ENCODE measurements around the gene OR6K2. TPM values are rescaled to one million over a fixed set of nuclear protein-coding genes. Genes with fewer than 3 reads are reported as not detected.
"Not testable (repeated sequence)": the region's sequence is repeated elsewhere in the genome, so short reads cannot be mapped to it uniquely, and the experiment has no call there.

Gene OR6K2
- total RNA-seq, 1 donor from 2014 or later = not detected

DNA sequence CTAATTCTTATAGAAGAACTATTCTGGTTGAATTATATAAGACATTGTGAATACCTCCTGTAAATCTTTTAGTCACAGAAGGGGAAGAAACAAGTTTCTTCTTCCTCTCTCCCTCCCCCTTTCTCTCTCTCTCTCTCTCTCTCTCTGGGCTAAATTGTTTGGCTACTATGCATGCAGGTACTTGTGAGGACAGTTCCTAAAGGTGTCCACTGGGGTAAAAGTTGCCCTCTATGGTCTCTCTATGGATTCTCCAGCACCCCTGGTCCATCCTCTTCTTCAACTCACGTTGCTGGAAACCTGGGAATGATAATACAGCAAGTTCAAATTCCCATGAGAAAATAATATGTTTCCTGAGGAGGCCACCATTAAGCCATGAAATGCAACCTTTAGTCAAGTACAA lies 14.3 kb upstream of the OR6K2 start:
- Histone ChIP-seq H3K27me3 (ENCODE audit: control insufficient read depth, insufficient read depth, low read length) (no peaks in the 10 kb centered on the region), H3K36me3 (ENCODE audit: control insufficient read depth, insufficient read depth, low read length) (no peaks in the 10 kb centered on the region), H3K4me3 (ENCODE audit: low read depth, low read length) (no peak overlapping the region)
- TF ChIP-seq, protein P1, sequence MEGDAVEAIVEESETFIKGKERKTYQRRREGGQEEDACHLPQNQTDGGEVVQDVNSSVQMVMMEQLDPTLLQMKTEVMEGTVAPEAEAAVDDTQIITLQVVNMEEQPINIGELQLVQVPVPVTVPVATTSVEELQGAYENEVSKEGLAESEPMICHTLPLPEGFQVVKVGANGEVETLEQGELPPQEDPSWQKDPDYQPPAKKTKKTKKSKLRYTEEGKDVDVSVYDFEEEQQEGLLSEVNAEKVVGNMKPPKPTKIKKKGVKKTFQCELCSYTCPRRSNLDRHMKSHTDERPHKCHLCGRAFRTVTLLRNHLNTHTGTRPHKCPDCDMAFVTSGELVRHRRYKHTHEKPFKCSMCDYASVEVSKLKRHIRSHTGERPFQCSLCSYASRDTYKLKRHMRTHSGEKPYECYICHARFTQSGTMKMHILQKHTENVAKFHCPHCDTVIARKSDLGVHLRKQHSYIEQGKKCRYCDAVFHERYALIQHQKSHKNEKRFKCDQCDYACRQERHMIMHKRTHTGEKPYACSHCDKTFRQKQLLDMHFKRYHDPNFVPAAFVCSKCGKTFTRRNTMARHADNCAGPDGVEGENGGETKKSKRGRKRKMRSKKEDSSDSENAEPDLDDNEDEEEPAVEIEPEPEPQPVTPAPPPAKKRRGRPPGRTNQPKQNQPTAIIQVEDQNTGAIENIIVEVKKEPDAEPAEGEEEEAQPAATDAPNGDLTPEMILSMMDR (IDR thresholded peaks at IDR 0.05; ENCODE audit: insufficient read depth, low read length, severe bottlenecking) = no peak
- no peak for DNase-seq (ENCODE audit: low read depth)
- FAIRE-seq = no peak

DNA sequence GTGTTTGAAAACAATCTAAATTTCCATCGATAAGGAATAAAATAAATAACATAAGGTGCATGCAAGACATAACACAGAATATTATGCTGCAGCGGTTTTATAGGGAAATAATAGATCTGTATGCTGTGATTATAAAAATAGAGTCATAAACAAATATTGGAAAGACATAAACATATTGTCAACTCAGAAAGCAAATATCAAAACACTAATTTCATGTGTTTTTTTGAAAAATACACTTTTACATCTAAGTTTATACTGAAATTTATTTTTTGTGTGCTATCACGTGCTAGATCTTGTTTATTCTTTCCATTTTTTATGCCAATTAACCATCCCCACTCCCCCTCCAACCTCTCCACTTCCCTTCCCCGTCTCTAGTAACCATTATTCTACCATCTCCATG lies 10.6 kb upstream of the OR6K2 start:
- no peaks in the 10 kb centered on the region for H3K36me3 ChIP-seq (ENCODE audit: control insufficient read depth, insufficient read depth, low read length)
- TF ChIP-seq, protein P1 (IDR thresholded peaks at IDR 0.05; ENCODE audit: insufficient read depth, low read length, severe bottlenecking) = no peak
- DNase-seq (ENCODE audit: low read depth) (no peak), FAIRE-seq (no peak)
- no peaks in the 10 kb centered on the region for H3K27me3 ChIP-seq (ENCODE audit: control insufficient read depth, insufficient read depth, low read length)
- no peak overlapping the region for H3K4me3 ChIP-seq (ENCODE audit: low read depth, low read length)

DNA sequence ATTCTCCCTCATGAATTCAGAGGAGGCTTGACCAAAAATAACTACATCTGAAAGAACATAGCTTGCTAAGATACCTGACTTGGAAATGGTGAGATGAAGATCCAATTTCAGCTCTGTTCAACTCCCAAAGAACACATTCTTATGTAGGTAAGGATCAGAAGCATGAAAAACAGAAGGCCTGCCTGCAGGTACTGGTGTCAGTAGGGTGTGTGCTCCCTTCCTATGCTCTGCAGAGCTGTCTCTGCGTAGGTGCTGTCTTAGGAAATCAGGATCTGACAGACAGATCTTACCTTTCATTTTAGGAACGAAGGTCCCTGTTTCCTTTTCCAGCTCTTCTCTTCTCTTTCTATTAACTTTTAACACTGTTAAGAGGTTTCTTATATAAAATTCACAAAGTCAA lies 5.6 kb upstream of the OR6K2 start:
- TF ChIP-seq, protein P1 (IDR thresholded peaks at IDR 0.05; ENCODE audit: insufficient read depth, low read length, severe bottlenecking) = no peak
- Histone ChIP-seq H3K4me3 (ENCODE audit: low read depth, low read length) (no peak overlapping the region), H3K27me3 (ENCODE audit: control insufficient read depth, insufficient read depth, low read length) (no peaks in the 10 kb centered on the region), H3K36me3 (ENCODE audit: control insufficient read depth, insufficient read depth, low read length) (no peaks in the 10 kb centered on the region)
- no peak for DNase-seq (ENCODE audit: low read depth)
- no peak for FAIRE-seq

- FAIRE-seq (no peak), DNase-seq (ENCODE audit: low read depth) (no peak)
- H3K36me3 ChIP-seq (ENCODE audit: control insufficient read depth, insufficient read depth, low read length) = no peaks in the 10 kb centered on the region
- TF ChIP-seq, protein P1 (IDR thresholded peaks at IDR 0.05; ENCODE audit: insufficient read depth, low read length, severe bottlenecking) = no peak
- no peak overlapping the region for H3K4me3 ChIP-seq (ENCODE audit: low read depth, low read length)
- H3K27me3 ChIP-seq (ENCODE audit: control insufficient read depth, insufficient read depth, low read length) = no peaks in the 10 kb centered on the region
Observed at GRCh38 chr1:158694596-158694995, 5.9 kb downstream of the OR6K2 start.

DNA sequence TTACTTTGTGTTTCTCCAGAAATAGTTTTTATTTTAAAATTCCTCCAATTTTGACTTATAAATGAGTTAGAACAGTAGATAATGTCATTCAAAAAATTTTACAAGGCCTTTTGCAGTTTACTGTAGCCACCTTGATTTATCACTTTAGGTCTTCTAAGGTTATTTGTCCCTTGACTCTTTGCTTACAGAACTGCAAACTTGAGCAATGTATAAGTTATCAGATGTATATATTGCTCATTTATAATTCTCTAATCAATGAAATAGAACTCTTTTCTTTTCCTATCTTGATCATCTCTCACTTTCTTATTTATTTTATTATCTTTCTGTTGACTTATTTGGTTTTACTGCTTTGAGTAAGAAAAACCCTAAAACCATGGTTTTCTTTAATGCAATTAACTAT lies 8.1 kb downstream of the OR6K2 start:
- DNase-seq (ENCODE audit: low read depth) = no peak
- Histone ChIP-seq H3K27me3 (ENCODE audit: control insufficient read depth, insufficient read depth, low read length) (no peaks in the 10 kb centered on the region), H3K4me3 (ENCODE audit: low read depth, low read length) (no peak overlapping the region), H3K36me3 (ENCODE audit: control insufficient read depth, insufficient read depth, low read length) (no peaks in the 10 kb centered on the region)
- TF ChIP-seq, protein P1 (IDR thresholded peaks at IDR 0.05; ENCODE audit: insufficient read depth, low read length, severe bottlenecking) = no peak
- FAIRE-seq = no peak

- Histone ChIP-seq H3K36me3 (ENCODE audit: control insufficient read depth, insufficient read depth, low read length) (no peaks in the 10 kb centered on the region), H3K4me3 (ENCODE audit: low read depth, low read length) (no peak overlapping the region), H3K27me3 (ENCODE audit: control insufficient read depth, insufficient read depth, low read length) (no peaks in the 10 kb centered on the region)
- TF ChIP-seq, protein P1 (IDR thresholded peaks at IDR 0.05; ENCODE audit: insufficient read depth, low read length, severe bottlenecking) = no peak
- DNase-seq (ENCODE audit: low read depth) = no peak
- no peak for FAIRE-seq
Observed at GRCh38 chr1:158691907-158692306, 8.5 kb downstream of the OR6K2 start.

- H3K27me3 ChIP-seq (ENCODE audit: control insufficient read depth, insufficient read depth, low read length); H3K36me3 ChIP-seq (ENCODE audit: control insufficient read depth, insufficient read depth, low read length); DNase-seq (ENCODE audit: low read depth); FAIRE-seq; H3K4me3 ChIP-seq (ENCODE audit: low read depth, low read length): not testable (repeated sequence)
Observed at GRCh38 chr1:158691149-158691548, 9.3 kb downstream of the OR6K2 start.

All from bronchial epithelial cell (primary cell).